Superior temporal gyrus (tissue), 1 donor: ENCODE results near the gene GOLGA6L9.
A peak's percentile ranks its signal among the peaks of the same experiment; 100 is the strongest.
"Not testable (repeated sequence)": the region's sequence is repeated elsewhere in the genome, so short reads cannot be mapped to it uniquely, and the experiment has no call there.

Source experiments
- DNase-seq: peaks from one replicate; pipeline ENCODE4 v3.0.0-alpha.2; 2016; ENCODE audit errors: extremely low spot score

The GOLGA6L9 gene

GRCh38 chr15:82429693-82430092 is at the start of gene GOLGA6L9:
Gene GOLGA6L9 (plus strand): TSS chr15:82429816. CDS start chr15:82430080, 264 bp downstream.
- not testable (repeated sequence) for DNase-seq

- not testable (repeated sequence) for DNase-seq
Observed at GRCh38 chr15:82381330-82381955, 48.2 kb upstream of the GOLGA6L9 start.

GRCh38 chr15:82387209-82387608 is 42.4 kb upstream of the GOLGA6L9 start:
- not testable (repeated sequence) for DNase-seq

- not testable (repeated sequence) for DNase-seq
Observed at GRCh38 chr15:82390152-82390551, 39.5 kb upstream of the GOLGA6L9 start.

- not testable (repeated sequence) for DNase-seq
Observed at GRCh38 chr15:82392077-82392476, 37.5 kb upstream of the GOLGA6L9 start.

GRCh38 chr15:82393671-82394070 is 35.9 kb upstream of the GOLGA6L9 start:
- no peak for DNase-seq

GRCh38 chr15:82395788-82396187 is 33.8 kb upstream of the GOLGA6L9 start:
- not testable (repeated sequence) for DNase-seq

- no peak for DNase-seq
Observed at GRCh38 chr15:82397817-82398216, 31.8 kb upstream of the GOLGA6L9 start.

GRCh38 chr15:82398785-82399184 is 30.8 kb upstream of the GOLGA6L9 start:
- no peak for DNase-seq

- not testable (repeated sequence) for DNase-seq
Observed at GRCh38 chr15:82399366-82400103, 30.1 kb upstream of the GOLGA6L9 start.

GRCh38 chr15:82401918-82402317 is 27.7 kb upstream of the GOLGA6L9 start:
- not testable (repeated sequence) for DNase-seq

- DNase-seq, result not testable (repeated sequence)
Observed at GRCh38 chr15:82402341-82402740, 27.3 kb upstream of the GOLGA6L9 start.

- peak; percentile 9 for DNase-seq
Observed at GRCh38 chr15:82406211-82406610, 23.4 kb upstream of the GOLGA6L9 start.

- not testable (repeated sequence) for DNase-seq
Observed at GRCh38 chr15:82410306-82410705, 19.3 kb upstream of the GOLGA6L9 start.

- DNase-seq, result not testable (repeated sequence)
Observed at GRCh38 chr15:82411595-82411994, 18.0 kb upstream of the GOLGA6L9 start.

- not testable (repeated sequence) for DNase-seq
Observed at GRCh38 chr15:82414525-82415191, 15.0 kb upstream of the GOLGA6L9 start.

- not testable (repeated sequence) for DNase-seq
Observed at GRCh38 chr15:82420516-82420915, 9.1 kb upstream of the GOLGA6L9 start.

GRCh38 chr15:82420966-82421365 is 8.7 kb upstream of the GOLGA6L9 start:
- not testable (repeated sequence) for DNase-seq

- not testable (repeated sequence) for DNase-seq
Observed at GRCh38 chr15:82427117-82427516, 2.5 kb upstream of the GOLGA6L9 start.

- DNase-seq, result not testable (repeated sequence)
Observed at GRCh38 chr15:82445420-82445819, 15.8 kb downstream of the GOLGA6L9 start.

- not testable (repeated sequence) for DNase-seq
Observed at GRCh38 chr15:82457336-82457735, 27.7 kb downstream of the GOLGA6L9 start.

GRCh38 chr15:82465629-82466028 is 36.0 kb downstream of the GOLGA6L9 start:
- not testable (repeated sequence) for DNase-seq
